HTERT RPE-1 (cell line): ENCODE results near the gene ULBP2.

ENCODE experiments used
- in situ Hi-C: fragments of 300-500 bp; cut with MboI; formaldehyde crosslinking; loops from 4 replicates; pipeline ENCODE4 v1.14.3; 2020; ENCODE audit warnings: low sequenced_read_pairs

The ULBP2 gene

DNA sequence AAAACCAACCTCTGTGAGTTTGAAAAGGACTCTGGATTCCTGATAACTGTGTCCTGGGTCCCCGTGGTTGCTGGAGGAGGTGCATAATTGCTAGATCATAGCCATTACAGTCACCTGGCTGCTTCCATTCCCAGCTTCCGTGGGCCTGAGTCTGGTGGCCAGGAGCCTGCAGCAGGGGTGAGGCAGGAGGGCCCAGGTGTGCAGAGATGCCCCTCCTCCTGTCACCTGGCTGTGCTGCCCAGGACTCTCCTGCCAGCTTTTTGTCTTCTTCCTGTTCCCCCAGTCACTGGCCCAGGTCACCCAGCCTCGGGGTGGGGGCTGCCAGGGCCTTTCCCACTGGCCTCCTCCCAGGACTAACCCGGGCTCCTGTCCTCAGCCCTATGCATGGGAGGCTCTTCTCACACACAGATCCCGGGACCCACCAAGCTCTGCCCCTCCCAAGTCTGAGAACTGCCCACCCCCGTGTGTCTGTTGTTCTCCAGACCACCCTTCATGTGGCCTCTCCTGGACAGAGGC is 53.5 kb downstream of the ULBP2 start:
- in situ Hi-C loops = no loop called here

- in situ Hi-C loops = no loop called here
Observed at GRCh38 chr6:149995971-149996370, 54.2 kb downstream of the ULBP2 start.
